Parathyroid adenoma (tissue), 2 donors: ENCODE measurements around the gene DNAJB4.

Experiments used
- H2AFZ ChIP-seq: fragments of 300-600 bp; sonication (generic); one replicate; pipeline ENCODE4 v1.7.0; 2017; ENCODE audit warnings: antibody characterized with exemption, mild to moderate bottlenecking
- H3K27ac ChIP-seq: fragments of 300-600 bp; sonication (generic); one replicate; pipeline ENCODE4 v1.7.0; 2017
- H3K27me3 ChIP-seq: fragments of 300-600 bp; sonication (generic); one replicate; pipeline ENCODE4 v1.7.0; 2017; ENCODE audit warnings: low read length; ENCODE audit not compliant: control insufficient read depth, insufficient read depth
- H3K36me3 ChIP-seq: fragments of 300-600 bp; sonication (generic); one replicate; pipeline ENCODE4 v1.7.0; 2017; ENCODE audit warnings: low read length; ENCODE audit not compliant: control insufficient read depth, insufficient read depth
- H3K4me1 ChIP-seq: fragments of 300-600 bp; sonication (generic); one replicate; pipeline ENCODE4 v1.7.0; 2017; ENCODE audit warnings: control low read depth
- H3K4me2 ChIP-seq: fragments of 300-600 bp; sonication (generic); one replicate; pipeline ENCODE4 v1.7.0; 2017; ENCODE audit warnings: low read length
- H3K4me3 ChIP-seq: fragments of 300-600 bp; sonication (generic); one replicate; pipeline ENCODE4 v1.7.0; 2017; ENCODE audit warnings: low read depth, low read length
- H3K79me2 ChIP-seq: fragments of 300-600 bp; sonication (generic); one replicate; pipeline ENCODE4 v1.7.0; 2017; ENCODE audit warnings: control low read depth
- H3K9ac ChIP-seq: fragments of 300-600 bp; sonication (generic); one replicate; pipeline ENCODE4 v1.7.0; 2017; ENCODE audit warnings: mild to moderate bottlenecking
- H3K9me3 ChIP-seq: fragments of 300-600 bp; sonication (generic); one replicate; pipeline ENCODE4 v1.7.0; 2017; ENCODE audit warnings: low read length; ENCODE audit not compliant: control insufficient read depth
- CTCF ChIP-seq: fragments of 300-600 bp; sonication (generic); IDR thresholded peaks from one replicate; pipeline ENCODE4 v1.7.0; 2017; ENCODE audit warnings: antibody characterized with exemption, mild to moderate bottlenecking
- donor health status: primary hyperparathyroidism.

DNAJB4 gene

GRCh38 chr1:78005448-78005722 lies 646 bp downstream of the DNAJB4 start:
- H3K4me1 ChIP-seq = no peaks in the 10 kb centered on the region
- TF ChIP-seq CTCF = no peak
- H3K27ac ChIP-seq = peak overlapping the region; percentile 93
- H3K4me3 ChIP-seq = peak overlapping the region; percentile 96
- no peaks in the 10 kb centered on the region for H3K9me3 ChIP-seq
- peak overlapping the region; percentile 67 for H3K9ac ChIP-seq
- H2AFZ ChIP-seq = peak overlapping the region; percentile 87
- H3K79me2 ChIP-seq = no peaks in the 10 kb centered on the region
- H3K36me3 ChIP-seq = no peaks in the 10 kb centered on the region
- no peaks in the 10 kb centered on the region for H3K27me3 ChIP-seq
- H3K4me2 ChIP-seq = peak overlapping the region; percentile 95

- Histone ChIP-seq H3K4me2 (peak overlapping the region; percentile 95), H3K36me3 (no peaks in the 10 kb centered on the region), H3K4me3 (peak overlapping the region; percentile 96), H3K79me2 (no peaks in the 10 kb centered on the region), H3K27ac (peak overlapping the region; percentile 93), H3K27me3 (no peaks in the 10 kb centered on the region), H3K4me1 (no peaks in the 10 kb centered on the region), H3K9ac (no peak overlapping the region), H3K9me3 (no peaks in the 10 kb centered on the region), H2AFZ (peak overlapping the region; percentile 87)
- TF ChIP-seq CTCF = no peak
Measured at GRCh38 chr1:78005755-78006154, 1.0 kb downstream of the DNAJB4 start.

GRCh38 chr1:78006521-78006920 lies 1.8 kb downstream of the DNAJB4 start:
- H3K4me2 ChIP-seq = peak overlapping the region; percentile 95
- no peaks in the 10 kb centered on the region for H3K4me1 ChIP-seq
- no peaks in the 10 kb centered on the region for H3K27me3 ChIP-seq
- H3K4me3 ChIP-seq = peak overlapping the region; percentile 96
- peak overlapping the region; percentile 93 for H3K27ac ChIP-seq
- H3K9me3 ChIP-seq = no peaks in the 10 kb centered on the region
- TF ChIP-seq CTCF = no peak
- no peaks in the 10 kb centered on the region for H3K79me2 ChIP-seq
- no peaks in the 10 kb centered on the region for H3K36me3 ChIP-seq
- no peak overlapping the region for H3K9ac ChIP-seq
- H2AFZ ChIP-seq = no peak overlapping the region

GRCh38 chr1:78007677-78008341 lies 3.1 kb downstream of the DNAJB4 start:
- Histone ChIP-seq H3K4me1 (no peaks in the 10 kb centered on the region), H3K9me3 (no peaks in the 10 kb centered on the region)

More at GRCh38 chr1:78007677-78008341, 3.1 kb downstream of the DNAJB4 start:
- Histone ChIP-seq H3K9ac (no peak overlapping the region), H3K27me3 (no peaks in the 10 kb centered on the region), H3K4me3 (peak overlapping the region; percentile 7), H3K27ac (no peak overlapping the region), H3K4me2 (peak overlapping the region; percentile 32), H3K79me2 (no peaks in the 10 kb centered on the region), H2AFZ (no peak overlapping the region), H3K36me3 (no peaks in the 10 kb centered on the region)
- TF ChIP-seq CTCF = no peak
